Stimulated activated CD8-positive, alpha-beta memory T cell treated with anti-CD3 and anti-CD28 coated beads, Interleukin-15, amount 100 ng/mL, for 4 hours (primary cell): ENCODE data around the gene USF2.
"Not testable (repeated sequence)": the region's sequence is repeated elsewhere in the genome, so short reads cannot be mapped to it uniquely, and the experiment has no call there.

Experiments
- DNase-seq, 2 donors: peaks; one replicate each; pipeline ENCODE4 v3.0.0-alpha.2; 2020; ENCODE audit warnings: low read depth in 2 of 2

The USF2 gene, protein sequence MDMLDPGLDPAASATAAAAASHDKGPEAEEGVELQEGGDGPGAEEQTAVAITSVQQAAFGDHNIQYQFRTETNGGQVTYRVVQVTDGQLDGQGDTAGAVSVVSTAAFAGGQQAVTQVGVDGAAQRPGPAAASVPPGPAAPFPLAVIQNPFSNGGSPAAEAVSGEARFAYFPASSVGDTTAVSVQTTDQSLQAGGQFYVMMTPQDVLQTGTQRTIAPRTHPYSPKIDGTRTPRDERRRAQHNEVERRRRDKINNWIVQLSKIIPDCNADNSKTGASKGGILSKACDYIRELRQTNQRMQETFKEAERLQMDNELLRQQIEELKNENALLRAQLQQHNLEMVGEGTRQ

GRCh38 chr19:35268536-35269437 is at the start of gene USF2:
Gene USF2 (plus strand): TSS chr19:35268962. CDS start chr19:35269102, 140 bp downstream.
- DNase-seq, result peak in 1 of 2 donors; percentile 42

DNA sequence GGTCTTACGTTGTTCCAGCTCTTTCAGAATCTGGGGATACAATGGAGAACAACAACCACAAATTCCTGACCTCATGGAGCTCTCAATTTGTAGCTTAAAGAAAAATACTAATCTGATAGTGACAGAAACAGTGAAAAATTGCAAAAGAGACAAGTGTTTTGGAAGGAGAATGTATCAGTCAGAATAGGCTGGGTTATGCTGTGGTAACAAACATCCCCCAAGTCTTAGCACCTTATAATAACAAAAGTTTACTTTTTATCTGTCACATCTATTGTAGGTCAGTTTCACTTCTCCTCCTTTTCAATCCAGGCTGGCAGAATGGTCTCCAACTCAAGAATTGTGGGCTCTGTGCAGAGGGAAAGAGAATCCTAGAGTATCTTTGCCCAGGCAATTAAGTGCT is 49.8 kb upstream of the USF2 start:
- DNase-seq, result no peak

DNA sequence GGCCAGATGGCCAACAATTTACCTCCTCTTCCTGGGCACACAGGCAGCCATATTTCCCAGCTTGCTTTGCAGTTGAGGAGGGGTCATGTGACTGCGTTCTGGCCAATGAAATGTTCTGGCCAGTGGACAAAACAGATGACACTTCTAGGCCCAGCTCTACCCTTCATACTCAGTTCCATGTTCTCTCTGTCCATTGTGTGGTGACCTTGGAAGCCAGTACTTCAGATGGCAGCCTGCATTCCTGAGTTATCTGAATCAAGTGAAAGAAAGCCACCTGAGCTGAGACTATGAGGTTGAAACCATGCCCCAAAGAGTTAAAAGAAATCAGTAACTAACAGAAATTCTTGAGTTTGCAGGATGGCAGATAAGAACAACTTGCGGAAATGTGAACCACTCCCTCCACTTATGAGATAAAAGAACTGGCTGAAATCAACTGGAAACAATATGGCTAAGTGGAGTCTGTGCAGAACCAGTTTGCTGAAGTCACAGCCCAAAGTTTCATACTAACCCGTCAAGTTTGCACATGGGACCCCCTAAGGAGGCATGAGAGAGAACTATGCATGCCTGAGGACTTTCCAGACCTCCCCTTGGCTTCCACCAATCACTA is 48.3 kb upstream of the USF2 start:
- no peak for DNase-seq

GRCh38 chr19:35220973-35221590 is 47.7 kb upstream of the USF2 start:
- not testable (repeated sequence) for DNase-seq

DNA sequence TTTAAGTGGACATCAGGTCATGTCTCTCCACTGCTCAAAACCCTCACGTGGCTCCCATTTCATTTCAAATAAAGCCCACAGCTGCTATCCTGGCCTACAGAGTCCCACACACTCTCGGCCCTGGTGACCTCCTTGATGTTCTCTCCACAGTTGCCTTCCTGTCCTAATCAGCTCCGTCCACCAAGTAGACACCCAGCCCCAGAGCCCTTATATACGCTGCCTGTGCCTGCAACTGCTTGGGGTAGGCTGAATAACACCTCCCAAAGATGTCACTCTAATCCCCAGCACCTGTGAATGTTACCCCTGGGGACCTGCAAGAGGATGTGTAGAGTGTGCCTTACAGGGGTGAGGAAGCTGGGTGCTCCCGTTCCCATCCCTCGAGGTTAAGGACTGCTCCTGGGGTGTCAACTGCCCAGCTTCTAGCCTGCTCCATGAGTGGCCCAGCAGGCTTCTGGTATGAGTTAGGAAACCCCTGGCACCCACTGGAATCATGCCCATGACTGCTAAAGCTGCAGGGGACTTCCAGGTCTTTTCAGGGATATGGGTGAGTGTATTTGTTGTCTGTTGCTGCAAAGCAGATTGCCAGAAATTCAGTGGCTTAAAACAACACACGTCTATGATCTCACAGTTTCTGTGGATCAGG is 46.3 kb upstream of the USF2 start:
- DNase-seq, result no peak

DNA sequence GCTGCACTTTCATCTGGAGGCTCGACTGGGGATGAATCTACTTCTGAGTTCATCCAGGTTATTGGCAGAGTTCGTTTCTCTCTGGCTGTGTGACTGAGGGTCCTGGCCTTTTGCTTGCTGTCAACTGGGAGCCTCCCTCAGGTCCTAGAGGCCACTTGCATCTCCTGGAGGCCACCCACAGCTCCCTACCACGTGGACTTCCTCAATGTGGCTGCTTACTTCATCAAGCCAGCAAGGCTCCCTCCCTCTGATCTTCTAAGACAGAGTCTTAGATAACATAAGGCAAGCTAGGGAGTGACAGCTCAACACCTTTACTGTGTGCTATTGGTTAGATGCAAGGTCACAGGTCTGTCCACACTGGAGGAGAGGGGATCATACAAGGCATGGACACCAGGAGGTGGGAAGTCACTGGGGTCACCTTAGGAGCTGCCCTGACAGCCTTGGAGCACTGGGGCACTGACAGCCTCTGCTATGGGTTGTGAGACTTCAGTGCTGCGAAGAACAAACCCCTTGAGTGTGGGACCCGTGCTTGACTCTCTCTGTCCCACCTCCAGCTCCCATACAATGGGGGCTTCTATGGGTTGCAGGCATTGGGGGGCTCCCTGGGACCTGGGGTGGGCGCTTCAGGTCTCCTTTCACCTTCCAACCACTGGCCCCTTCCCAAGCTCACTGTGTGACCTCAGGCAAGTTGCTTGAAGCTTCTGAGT is 45.5 kb upstream of the USF2 start:
- DNase-seq, result no peak

DNA sequence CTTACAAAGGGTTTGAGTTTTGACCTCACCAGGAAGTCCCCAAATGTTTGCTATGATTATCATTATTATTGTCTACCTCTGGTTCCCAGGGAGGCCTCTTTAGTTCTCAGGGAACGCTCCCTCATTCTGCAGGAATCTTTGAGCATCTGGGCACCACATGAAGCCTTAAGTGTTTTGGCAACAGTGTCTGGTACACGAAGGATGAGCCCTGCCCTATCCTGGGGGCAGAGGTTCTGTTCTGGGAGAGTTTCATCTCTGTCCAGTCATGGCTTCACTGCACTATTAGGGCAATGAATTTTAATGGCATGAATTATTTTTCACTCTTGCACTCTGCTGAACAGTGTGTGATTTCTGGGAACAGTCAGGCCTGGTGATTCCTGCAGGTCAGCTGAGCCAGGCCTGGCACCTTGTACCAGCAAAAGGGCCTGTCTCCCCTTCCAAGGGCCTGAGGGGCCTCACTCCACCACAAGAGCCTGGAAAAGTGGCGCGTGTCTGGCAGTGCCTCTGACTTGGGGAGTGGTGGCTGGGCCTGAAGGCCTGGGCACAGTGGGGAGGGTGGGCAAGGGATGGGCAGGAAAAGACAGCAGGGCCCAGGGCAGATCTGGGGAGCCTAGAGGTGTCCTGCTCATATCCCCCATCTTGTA is 44.8 kb upstream of the USF2 start:
- no peak for DNase-seq

GRCh38 chr19:35224681-35225571 is 43.8 kb upstream of the USF2 start:
- no peak for DNase-seq

DNA sequence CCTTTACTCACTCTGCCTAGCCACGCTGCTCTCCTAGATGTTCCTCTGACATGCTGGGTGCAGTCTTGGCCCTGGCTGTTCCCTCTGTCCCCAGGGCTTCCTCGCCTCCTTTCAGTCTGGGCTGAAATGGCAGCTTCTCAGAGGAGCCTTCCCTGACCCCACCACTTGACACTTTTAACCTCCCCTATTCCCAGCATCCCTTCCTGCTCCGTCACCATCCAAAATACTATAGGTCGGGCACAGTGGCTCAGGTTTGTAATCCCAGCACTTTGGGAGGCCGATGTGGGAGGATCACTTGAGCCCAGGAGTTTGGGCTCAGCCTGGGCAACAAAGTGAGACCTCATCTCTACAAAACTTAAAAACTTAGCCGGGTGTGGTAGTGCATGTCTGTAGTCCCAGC is 42.8 kb upstream of the USF2 start:
- DNase-seq, result no peak

DNA sequence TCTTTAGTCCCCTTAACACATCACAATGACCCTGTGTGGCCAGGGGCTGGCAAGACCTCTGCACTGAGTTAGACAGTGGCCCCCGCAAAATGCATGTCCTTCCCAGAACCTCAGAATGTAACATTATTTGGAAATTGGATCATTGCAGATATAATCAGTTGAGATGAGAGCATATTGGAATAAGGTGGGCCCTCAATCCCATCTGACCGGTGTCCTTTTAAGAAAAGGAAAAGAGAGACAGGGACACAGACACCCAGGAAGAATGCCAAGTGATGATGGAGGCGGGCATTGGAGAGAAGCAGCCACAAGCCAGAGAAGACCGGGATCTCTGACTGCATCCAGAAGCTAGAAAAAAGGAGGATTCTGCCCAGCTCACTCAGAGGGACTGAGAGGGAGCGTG is 42.0 kb upstream of the USF2 start:
- DNase-seq, result no peak

GRCh38 chr19:35228177-35228930 is 40.4 kb upstream of the USF2 start, which contains the start of gene FAM187B:
Gene FAM187B (minus strand): TSS chr19:35228739. CDS start chr19:35228680, 59 bp downstream.
- no peak for DNase-seq

GRCh38 chr19:35229601-35230000 is 39.2 kb upstream of the USF2 start:
- no peak for DNase-seq

DNA sequence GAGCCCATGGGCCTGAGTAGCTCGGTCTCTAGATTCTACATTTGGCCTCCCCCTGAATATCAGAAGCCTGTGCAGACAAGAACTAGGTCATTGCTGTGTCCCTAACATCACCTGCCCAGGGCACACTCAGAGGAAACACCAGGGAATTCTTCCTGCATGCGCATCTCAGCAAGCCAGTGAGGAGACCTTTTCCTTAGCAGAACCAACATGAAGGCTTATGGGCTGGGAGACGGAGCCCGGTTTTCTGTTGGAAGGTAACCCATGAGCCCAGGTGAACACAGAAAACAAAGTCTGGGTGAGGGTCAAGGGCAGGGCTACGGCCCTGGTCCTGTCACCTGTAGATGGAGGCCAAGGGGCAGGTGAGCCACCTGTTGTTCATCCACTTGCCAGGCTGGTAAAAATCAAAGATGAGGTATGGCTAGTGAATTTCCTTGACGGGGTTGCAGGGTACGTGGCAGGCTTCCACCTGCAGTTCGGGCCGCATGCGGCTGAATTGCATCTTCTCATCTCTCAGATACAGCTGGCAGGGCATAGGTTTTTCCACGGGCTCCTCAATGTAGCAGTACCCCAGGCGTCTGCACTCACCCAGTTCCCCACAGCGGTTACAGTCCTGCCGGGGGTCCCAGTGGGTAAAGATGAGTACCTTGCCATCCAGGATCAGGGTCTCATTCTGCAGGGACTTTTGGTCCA is 36.7 kb upstream of the USF2 start:
- DNase-seq, result no peak

DNA sequence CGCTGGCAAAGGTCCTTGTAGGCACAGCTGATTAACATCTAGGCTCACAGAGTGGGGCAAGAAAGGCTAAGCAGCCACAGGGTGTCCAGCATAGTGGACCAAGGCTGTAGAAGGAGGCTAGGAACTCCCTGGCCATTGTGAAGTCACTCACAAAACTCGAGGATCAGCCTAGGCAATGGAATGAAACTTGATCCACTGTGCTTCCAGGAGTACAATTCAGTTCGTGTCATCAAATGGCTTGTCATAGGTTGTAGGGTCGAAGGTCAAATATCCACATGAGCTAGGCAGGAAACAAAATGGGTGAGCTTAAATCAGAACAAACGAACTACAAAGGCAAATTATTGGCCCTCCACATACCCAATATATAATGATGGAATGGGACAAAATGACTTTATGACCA is 35.9 kb upstream of the USF2 start:
- DNase-seq, result no peak

GRCh38 chr19:35236638-35237400 is 31.9 kb upstream of the USF2 start:
- DNase-seq, result no peak

DNA sequence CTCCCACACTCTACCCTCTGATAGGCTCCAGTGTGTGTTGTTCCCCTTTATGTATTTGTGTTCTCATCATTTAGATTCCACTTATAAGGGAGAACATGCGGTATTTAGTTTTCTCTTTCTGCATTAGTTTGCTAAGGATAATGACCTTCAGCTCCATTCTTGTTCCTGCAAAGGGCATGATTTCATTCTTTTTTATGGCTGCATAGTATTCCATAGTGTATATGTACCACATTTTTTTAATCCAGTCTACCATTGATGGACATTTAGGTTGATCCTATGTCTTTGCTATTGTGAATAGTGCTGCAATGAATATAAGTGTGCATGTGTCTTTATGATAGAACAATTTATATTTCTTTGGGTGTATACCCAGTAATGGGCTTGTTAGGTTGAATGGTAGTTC is 29.2 kb upstream of the USF2 start:
- not testable (repeated sequence) for DNase-seq

GRCh38 chr19:35240327-35240726 is 28.4 kb upstream of the USF2 start:
- no peak for DNase-seq
